ENCODE data around the gene RNF112.
"Not testable (repeated sequence)": the region's sequence is repeated elsewhere in the genome, so short reads cannot be mapped to it uniquely, and the experiment has no call there.

Gene RNF112

GRCh38 chr17:19410091-19410490, 941 bp upstream of the RNF112 start:
- no peak for DNase-seq (ENCODE audit: insufficient read length, low spot score)
- FAIRE-seq: peak; percentile 40

- DNase-seq (ENCODE audit: insufficient read length, low spot score): no peak
- FAIRE-seq: peak; percentile 72
These were observed 599 bp downstream of the RNF112 start for GRCh38 chr17:19411631-19412030.

- FAIRE-seq (peak; percentile 38), DNase-seq (ENCODE audit: insufficient read length, low spot score) (no peak)
These were observed 1.5 kb downstream of the RNF112 start for GRCh38 chr17:19412510-19412909.

GRCh38 chr17:19412984-19413383, 2.0 kb downstream of the RNF112 start:
- FAIRE-seq (no peak), DNase-seq (ENCODE audit: insufficient read length, low spot score) (no peak)

- FAIRE-seq: no peak
These were observed 2.7 kb downstream of the RNF112 start for GRCh38 chr17:19413761-19414160.

GRCh38 chr17:19414396-19415280, 3.6 kb downstream of the RNF112 start:
- FAIRE-seq (peak; percentile 48), DNase-seq (ENCODE audit: insufficient read length, low spot score) (no peak)

More at GRCh38 chr17:19413761-19414160, 2.7 kb downstream of the RNF112 start:
- DNase-seq (ENCODE audit: insufficient read length, low spot score): no peak

- DNase-seq (ENCODE audit: insufficient read length, low spot score) (no peak), FAIRE-seq (no peak)
These were observed 4.3 kb downstream of the RNF112 start for GRCh38 chr17:19415311-19415710.

- no peak for DNase-seq (ENCODE audit: insufficient read length, low spot score)
- no peak for FAIRE-seq
These were observed 5.1 kb downstream of the RNF112 start for GRCh38 chr17:19415806-19416775.

- DNase-seq (ENCODE audit: insufficient read length, low spot score) (no peak), FAIRE-seq (peak; percentile 52)
These were observed 6.6 kb downstream of the RNF112 start for GRCh38 chr17:19417611-19418010.

GRCh38 chr17:19418251-19418992, 7.4 kb downstream of the RNF112 start:
- peak; percentile 54 for FAIRE-seq
- no peak for DNase-seq (ENCODE audit: insufficient read length, low spot score)

- FAIRE-seq (peak; percentile 16), DNase-seq (ENCODE audit: insufficient read length, low spot score) (no peak)
These were observed 10.2 kb downstream of the RNF112 start for GRCh38 chr17:19421219-19421618.

GRCh38 chr17:19421926-19422325, 10.9 kb downstream of the RNF112 start:
- DNase-seq (ENCODE audit: insufficient read length, low spot score) (no peak), FAIRE-seq (no peak)

- FAIRE-seq (no peak), DNase-seq (ENCODE audit: insufficient read length, low spot score) (no peak)
These were observed 14.2 kb downstream of the RNF112 start for GRCh38 chr17:19424934-19425868.

- DNase-seq (ENCODE audit: insufficient read length, low spot score): no peak
- FAIRE-seq: no peak
These were observed 15.6 kb downstream of the RNF112 start for GRCh38 chr17:19426631-19427030.

- DNase-seq (ENCODE audit: insufficient read length, low spot score): no peak
- FAIRE-seq: no peak
These were observed 20.7 kb downstream of the RNF112 start for GRCh38 chr17:19431691-19432090.

GRCh38 chr17:19433255-19433654, 22.2 kb downstream of the RNF112 start:
- FAIRE-seq (no peak), DNase-seq (ENCODE audit: insufficient read length, low spot score) (no peak)

- FAIRE-seq (no peak), DNase-seq (ENCODE audit: insufficient read length, low spot score) (no peak)
These were observed 22.8 kb downstream of the RNF112 start for GRCh38 chr17:19433727-19434340.

GRCh38 chr17:19440421-19440820, 29.4 kb downstream of the RNF112 start:
- DNase-seq (ENCODE audit: insufficient read length, low spot score) (no peak), FAIRE-seq (no peak)

GRCh38 chr17:19441288-19441687, 30.3 kb downstream of the RNF112 start:
- not testable (repeated sequence) for DNase-seq (ENCODE audit: insufficient read length, low spot score)

More at GRCh38 chr17:19441288-19441687, 30.3 kb downstream of the RNF112 start:
- not testable (repeated sequence) for FAIRE-seq
